ENCODE data around the gene STK25.
"Not testable (repeated sequence)": the region's sequence is repeated elsewhere in the genome, so short reads cannot be mapped to it uniquely, and the experiment has no call there.

Gene STK25

GRCh38 chr2:241461693-241462677 lies 46.4 kb downstream of the STK25 start:
- no peak for DNase-seq

DNA sequence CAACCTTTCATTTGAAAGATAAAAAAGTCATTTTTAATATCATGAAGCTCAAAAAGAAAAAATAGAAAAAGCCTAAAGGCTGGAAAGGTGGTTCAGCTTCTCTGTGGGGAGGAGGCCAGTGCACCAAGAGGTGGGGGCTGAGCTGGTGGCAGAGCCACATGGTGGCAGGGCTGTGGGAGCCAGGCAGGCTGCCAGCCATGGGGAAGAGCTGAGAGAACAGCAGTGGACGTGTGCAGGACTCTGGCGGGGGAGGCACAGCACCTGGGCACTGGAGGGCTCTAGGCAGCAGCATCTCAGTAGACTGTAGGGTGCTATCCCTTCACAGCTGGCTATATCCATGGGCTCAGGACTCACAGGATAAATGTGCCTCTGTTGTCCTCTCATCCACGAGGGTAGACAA lies 47.8 kb downstream of the STK25 start:
- DNase-seq: no peak

- no peak for DNase-seq
These were observed 48.9 kb downstream of the STK25 start for GRCh38 chr2:241459520-241459919.

- no peak for DNase-seq
These were observed 49.7 kb downstream of the STK25 start for GRCh38 chr2:241458687-241459086.

DNA sequence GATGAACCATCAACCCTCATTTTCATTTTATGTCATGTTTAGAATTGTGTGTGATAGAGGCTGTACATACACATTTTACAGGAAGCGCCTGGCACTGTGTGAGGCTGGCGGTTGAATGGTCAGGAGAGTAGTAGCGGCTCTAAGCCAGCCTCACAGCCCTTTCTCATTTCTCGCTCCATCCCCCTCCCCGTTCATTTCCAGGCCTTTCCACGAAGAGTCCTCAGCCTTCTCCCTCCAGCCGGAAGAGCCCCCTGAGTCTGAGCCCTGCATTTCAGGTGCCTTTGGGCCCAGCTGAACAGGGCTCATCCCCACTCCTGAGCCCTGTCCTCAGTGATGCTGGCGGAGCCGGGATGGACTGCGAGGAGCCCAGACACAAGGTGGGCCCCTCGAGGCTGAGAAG lies 51.8 kb downstream of the STK25 start:
- no peak for DNase-seq

- no peak for DNase-seq
These were observed 53.4 kb downstream of the STK25 start for GRCh38 chr2:241454837-241455485.

- not testable (repeated sequence) for DNase-seq
These were observed 54.5 kb downstream of the STK25 start for GRCh38 chr2:241453919-241454318.

DNA sequence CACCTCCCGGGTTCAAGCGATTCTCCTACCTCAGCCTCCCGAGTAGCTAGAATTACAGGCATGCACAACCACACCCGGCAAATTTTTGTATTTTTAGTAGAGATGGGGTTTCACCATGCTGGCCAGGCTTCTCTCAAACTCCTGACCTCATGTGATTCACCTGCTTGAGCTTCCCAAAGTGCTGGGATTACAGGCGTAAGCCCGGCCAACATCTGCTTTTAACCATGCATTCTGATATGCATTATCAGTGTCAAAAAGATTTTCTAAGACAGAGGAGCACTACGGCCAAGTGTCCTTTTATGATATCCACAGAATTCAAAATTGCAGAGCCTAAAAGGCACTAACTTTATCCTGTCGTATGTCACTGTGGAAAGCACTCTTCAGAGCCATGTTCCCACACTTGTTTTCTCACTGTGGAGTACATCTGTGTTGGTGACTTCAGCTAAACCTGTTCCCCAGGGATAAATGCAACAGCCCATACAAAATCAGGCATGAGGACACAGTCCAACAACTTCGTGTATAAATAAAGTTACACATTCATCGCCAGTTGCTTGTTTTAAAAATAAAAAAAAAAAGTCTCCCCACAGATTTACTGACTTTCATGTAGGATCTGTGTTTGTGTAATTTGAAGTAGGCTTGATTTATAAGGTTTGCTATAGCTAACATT lies 56.4 kb downstream of the STK25 start:
- DNase-seq: no peak

DNA sequence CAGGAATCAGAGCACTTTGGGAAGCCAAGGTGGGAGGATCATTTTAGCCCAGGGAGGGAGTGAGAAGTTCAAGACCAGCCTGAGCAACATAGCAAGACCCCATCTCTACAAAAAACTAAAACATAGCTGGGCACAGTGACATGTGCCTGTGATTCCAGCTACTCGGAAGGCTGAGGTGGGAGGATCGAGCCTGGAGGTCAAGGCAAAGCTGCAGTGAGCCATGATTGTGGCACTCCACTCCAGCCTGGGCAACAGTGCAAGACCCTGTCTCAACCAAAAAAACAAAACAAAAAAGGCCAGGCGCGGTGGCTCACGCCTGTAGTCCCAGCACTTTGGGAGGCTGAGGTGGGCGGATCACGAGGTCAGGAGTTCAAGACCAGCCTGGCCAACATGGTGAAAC lies 58.3 kb downstream of the STK25 start:
- DNase-seq: not testable (repeated sequence)

DNA sequence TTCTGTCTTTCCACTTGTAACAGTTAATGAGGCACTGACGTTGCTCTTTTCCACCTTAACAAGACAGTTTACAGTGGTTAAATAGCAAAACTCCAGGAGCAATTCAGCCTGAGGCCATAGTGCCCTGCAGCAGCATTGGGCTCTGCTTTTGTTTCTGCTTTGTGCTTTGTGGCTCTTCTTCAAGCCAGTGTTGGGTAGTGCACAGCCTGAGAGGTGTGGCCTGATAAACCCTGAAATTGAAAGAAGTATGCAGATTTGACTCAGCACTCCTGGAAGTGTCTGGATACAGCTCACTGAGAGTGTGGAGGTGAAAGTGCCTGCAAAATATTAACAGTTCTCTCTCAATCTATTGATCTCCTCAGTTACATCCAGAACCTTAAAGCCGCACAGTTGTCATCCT lies 63.0 kb downstream of the STK25 start:
- DNase-seq: no peak

DNA sequence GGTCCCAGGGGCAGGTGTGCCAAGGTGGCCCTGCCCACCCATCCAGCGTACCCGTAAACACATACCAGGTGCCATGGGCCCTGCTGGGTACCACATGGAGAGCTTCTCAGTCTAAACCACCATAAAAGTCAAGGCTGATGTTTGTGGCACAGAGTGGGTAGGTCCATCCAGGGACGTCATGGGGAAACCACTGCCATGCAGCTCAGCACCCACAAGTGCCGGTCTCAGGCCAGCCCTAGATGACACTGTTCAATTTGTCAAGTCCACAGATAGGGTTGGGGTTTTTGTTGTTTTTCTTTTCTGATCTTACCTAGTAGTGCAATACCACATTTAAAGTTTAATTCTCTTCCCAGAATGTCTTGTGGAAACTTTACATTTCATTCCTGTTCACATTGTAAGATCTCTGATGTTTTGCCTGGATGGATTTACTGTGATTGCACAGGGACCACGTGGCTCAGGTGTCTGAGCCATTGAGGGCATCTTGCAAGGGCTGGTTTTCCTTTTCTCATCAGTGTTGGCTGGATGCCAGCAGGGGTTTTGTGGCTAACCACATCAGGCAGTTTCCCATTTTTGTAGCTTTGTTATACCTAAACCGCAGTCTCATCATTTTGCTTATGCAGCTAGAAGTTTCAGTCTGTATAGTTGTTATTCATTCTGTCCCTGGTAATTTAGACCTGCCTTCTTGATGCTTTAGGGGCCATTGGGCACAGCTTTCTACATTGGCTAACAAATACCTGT lies 64.7 kb downstream of the STK25 start:
- DNase-seq: peak; percentile 4 to 5

All from Kasumi-1 (cell line).